Measurements from ENCODE around the gene SLC38A10. TPM values are rescaled to one million over a fixed set of nuclear protein-coding genes. Genes with fewer than 3 reads are reported as not detected.

Gene SLC38A10
- total RNA-seq, 1 donor from 2014 or later: 116 TPM

GRCh38 chr17:81305051-81305630 is 10.0 kb upstream of the SLC38A10 start:
- TF ChIP-seq, protein P1, sequence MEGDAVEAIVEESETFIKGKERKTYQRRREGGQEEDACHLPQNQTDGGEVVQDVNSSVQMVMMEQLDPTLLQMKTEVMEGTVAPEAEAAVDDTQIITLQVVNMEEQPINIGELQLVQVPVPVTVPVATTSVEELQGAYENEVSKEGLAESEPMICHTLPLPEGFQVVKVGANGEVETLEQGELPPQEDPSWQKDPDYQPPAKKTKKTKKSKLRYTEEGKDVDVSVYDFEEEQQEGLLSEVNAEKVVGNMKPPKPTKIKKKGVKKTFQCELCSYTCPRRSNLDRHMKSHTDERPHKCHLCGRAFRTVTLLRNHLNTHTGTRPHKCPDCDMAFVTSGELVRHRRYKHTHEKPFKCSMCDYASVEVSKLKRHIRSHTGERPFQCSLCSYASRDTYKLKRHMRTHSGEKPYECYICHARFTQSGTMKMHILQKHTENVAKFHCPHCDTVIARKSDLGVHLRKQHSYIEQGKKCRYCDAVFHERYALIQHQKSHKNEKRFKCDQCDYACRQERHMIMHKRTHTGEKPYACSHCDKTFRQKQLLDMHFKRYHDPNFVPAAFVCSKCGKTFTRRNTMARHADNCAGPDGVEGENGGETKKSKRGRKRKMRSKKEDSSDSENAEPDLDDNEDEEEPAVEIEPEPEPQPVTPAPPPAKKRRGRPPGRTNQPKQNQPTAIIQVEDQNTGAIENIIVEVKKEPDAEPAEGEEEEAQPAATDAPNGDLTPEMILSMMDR (IDR thresholded peaks at IDR 0.05): no peak
- Mint-ChIP-seq H3K4me1 (ENCODE audit: low read depth) (peaks cover 9% of the 10 kb centered on the region), H3K36me3 (ENCODE audit: low read depth) (peaks cover 2% of the 10 kb centered on the region), H3K4me3 (ENCODE audit: unreplicated experiment) (no peak overlapping the region), H3K27ac (ENCODE audit: unreplicated experiment) (no peak overlapping the region), H3K27me3 (ENCODE audit: low read depth) (no peaks in the 10 kb centered on the region), H3K9me3 (ENCODE audit: low read depth) (no peaks in the 10 kb centered on the region)
- DNase-seq (ENCODE audit: low spot score): peak; percentile 79

DNA sequence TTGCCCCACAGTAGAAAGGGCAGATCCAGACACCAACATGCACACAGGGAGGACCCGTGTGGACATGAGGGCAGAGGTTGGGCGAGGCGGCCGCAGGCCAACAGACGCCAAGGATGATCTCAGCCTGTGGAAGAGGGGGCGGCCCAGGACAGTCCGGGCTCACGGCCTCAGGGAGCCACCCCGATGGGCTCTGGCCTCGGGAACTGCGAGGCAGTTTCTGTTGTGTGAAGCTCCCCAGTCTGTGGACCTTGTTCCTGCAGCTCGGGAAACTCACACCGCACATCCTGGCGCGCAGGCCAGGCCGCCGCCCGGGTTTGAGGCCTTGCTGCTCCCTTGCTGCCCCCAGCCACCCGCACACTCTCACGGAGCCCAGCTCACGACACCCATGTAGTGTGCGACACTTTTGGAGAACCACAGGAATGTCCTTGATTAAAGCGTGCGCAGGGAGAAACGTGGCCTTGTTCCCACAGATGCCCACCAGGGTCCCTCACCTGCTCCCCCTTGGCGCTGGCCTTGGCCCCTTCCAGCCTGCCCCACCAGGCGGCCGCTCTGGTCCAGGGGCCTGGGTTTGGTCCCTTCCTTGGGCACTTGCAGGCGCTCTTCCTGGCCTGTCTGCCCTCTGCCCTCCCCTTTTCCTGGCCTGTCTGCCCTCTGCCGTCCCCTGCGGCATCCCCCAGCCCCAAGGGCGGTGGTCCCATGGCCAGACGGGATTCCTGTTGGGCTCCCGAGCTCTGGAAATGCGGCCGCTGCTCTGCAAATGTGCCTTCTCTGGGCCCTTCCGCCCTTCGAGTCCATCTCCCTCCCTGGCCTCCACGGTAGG is 9.3 kb upstream of the SLC38A10 start:
- Mint-ChIP-seq H3K4me3 (ENCODE audit: unreplicated experiment) (no peak overlapping the region), H3K4me1 (ENCODE audit: low read depth) (peaks cover 7% of the 10 kb centered on the region), H3K27ac (ENCODE audit: unreplicated experiment) (no peak overlapping the region), H3K9me3 (ENCODE audit: low read depth) (no peaks in the 10 kb centered on the region), H3K36me3 (ENCODE audit: low read depth) (peaks cover 2% of the 10 kb centered on the region), H3K27me3 (ENCODE audit: low read depth) (no peaks in the 10 kb centered on the region)
- TF ChIP-seq, protein P1 (IDR thresholded peaks at IDR 0.05): no peak
- DNase-seq (ENCODE audit: low spot score): no peak

DNA sequence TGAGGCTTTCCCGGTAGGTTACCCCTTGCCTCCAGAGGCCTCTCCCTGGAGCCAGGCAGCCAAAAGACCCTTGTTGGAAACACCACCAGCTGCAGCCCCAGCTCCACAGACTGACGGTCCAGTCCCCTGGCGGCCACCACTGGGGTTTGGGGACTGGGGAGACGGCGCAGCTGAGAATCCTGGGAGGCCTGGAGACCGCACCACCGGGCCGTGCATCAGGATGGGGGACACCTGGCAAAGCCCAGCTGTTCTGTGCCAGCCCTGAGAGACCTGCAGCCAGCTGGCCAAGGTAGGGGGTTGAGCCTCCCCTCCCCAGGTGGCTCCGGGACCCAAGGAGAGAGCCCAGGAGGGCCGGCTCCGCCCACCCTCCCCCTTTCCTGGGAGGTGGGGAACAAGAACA is 8.3 kb upstream of the SLC38A10 start:
- Mint-ChIP-seq H3K36me3 (ENCODE audit: low read depth) (peaks cover 2% of the 10 kb centered on the region), H3K27me3 (ENCODE audit: low read depth) (no peaks in the 10 kb centered on the region), H3K9me3 (ENCODE audit: low read depth) (no peaks in the 10 kb centered on the region), H3K27ac (ENCODE audit: unreplicated experiment) (no peak overlapping the region), H3K4me1 (ENCODE audit: low read depth) (no peaks in the 10 kb centered on the region), H3K4me3 (ENCODE audit: unreplicated experiment) (no peak overlapping the region)
- TF ChIP-seq, protein P1 (IDR thresholded peaks at IDR 0.05): no peak
- peak; percentile 81 for DNase-seq (ENCODE audit: low spot score)

DNA sequence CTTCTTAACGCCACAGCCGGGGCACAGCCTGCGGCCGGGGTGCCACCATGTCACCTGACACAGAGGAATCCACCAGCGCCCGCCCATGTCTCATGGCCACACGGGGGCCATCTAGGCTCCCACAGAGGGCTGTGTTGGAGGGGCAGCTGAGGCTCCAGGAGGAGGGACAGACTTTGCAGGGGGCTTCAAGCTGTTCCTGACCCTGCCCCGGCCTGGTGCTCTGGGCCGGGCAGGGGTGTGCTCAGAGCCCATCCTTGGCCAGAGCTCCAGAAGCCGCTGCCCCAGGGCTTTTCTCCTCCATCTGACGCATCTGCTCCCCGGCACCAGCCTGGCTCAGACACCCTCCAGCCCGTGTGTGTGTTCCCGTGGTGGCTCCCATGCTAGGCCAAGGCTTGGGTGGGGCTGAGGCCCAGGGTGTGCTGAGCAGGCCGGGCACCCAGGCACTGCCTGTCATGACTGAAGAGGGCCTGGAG is 7.8 kb upstream of the SLC38A10 start:
- no peaks in the 10 kb centered on the region for H3K27me3 Mint-ChIP-seq (ENCODE audit: low read depth)
- H3K36me3 Mint-ChIP-seq (ENCODE audit: low read depth): peaks cover 2% of the 10 kb centered on the region
- DNase-seq (ENCODE audit: low spot score): no peak
- no peaks in the 10 kb centered on the region for H3K4me1 Mint-ChIP-seq (ENCODE audit: low read depth)
- no peak overlapping the region for H3K27ac Mint-ChIP-seq (ENCODE audit: unreplicated experiment)
- no peak overlapping the region for H3K4me3 Mint-ChIP-seq (ENCODE audit: unreplicated experiment)
- H3K9me3 Mint-ChIP-seq (ENCODE audit: low read depth): no peaks in the 10 kb centered on the region
- TF ChIP-seq, protein P1 (IDR thresholded peaks at IDR 0.05): no peak

GRCh38 chr17:81302324-81302723 is 7.2 kb upstream of the SLC38A10 start:
- Mint-ChIP-seq H3K36me3 (ENCODE audit: low read depth) (peaks cover 2% of the 10 kb centered on the region), H3K27me3 (ENCODE audit: low read depth) (no peaks in the 10 kb centered on the region), H3K27ac (ENCODE audit: unreplicated experiment) (no peak overlapping the region), H3K9me3 (ENCODE audit: low read depth) (no peaks in the 10 kb centered on the region), H3K4me3 (ENCODE audit: unreplicated experiment) (no peak overlapping the region), H3K4me1 (ENCODE audit: low read depth) (no peaks in the 10 kb centered on the region)
- TF ChIP-seq, protein P1 (IDR thresholded peaks at IDR 0.05): no peak
- no peak for DNase-seq (ENCODE audit: low spot score)
